Tongue (tissue), 3 donors: ENCODE measurements around the gene ADAMTSL1. TPM values are rescaled to one million over a fixed set of nuclear protein-coding genes. Genes with fewer than 3 reads are reported as not detected.

Experiments used
- DNase-seq: peaks from one replicate; pipeline ENCODE4 v3.0.0-alpha.2; 2015
- small RNA-seq: library from RNA; depleted of rRNA; stranded (forward); fragments of <200 nt; gene quantifications from one replicate; pipeline ENCODE3, GENCODE V24; 2014; ENCODE audit warnings: low replicate concordance
- total RNA-seq: library from RNA; depleted of rRNA; stranded (reverse); fragments of >200 nt; gene quantifications from one replicate; pipeline ENCODE4 v1.2.3, GENCODE V29; 2014

The ADAMTSL1 gene
- total RNA-seq, 1 donor from 2014 or later, result 22.4 TPM

GRCh38 chr9:18947892-18948339 lies 474.0 kb downstream of the ADAMTSL1 start:
- DNase-seq, result no peak

DNA sequence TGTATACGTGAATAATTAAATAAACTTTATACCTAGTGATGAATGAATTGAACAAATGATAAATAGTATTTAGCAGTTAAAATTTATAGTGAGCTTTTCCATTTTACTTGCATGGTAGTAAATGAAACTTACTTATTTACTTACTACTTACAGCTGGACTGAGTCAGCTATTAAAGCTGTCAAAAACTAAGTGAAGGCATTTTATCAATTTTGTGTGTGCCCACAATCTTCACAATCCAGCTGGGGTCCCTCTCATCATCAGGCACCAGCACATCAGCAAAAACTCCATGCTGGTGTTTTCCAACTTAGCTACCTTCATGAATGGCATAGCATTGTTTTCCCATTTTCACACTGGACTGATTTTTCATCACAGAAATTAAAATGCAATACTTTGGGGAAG lies 478.0 kb downstream of the ADAMTSL1 start:
- no peak for DNase-seq

DNA sequence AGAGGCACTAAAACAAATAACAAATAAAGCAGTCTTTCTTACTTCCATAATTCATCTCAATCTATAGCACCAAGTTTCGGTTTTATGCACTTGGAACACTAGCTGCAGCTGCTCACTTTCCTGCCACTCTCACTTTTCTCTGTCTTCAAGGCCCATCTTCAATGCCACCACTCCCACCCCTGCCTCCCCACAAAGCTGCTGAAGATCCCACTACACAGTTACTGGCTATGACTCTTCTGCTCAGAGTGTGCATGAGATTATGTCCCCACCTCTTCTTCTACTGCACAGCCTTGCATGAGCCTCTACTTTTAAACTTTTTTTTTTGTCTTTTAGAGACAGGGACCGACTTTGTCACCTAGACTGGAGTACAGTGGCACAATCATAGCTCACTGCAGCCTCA lies 481.7 kb downstream of the ADAMTSL1 start:
- no peak for DNase-seq

Small RNA genes lying within 50 kb of the gene (small RNA-seq; reads per million reads assigned to genes)
- gene MIR3152, result 0.19 reads per million, percentile 23 among the genes with 10 or more reads in this experiment
